ENCODE data around the gene RPL23.

The RPL23 gene

DNA sequence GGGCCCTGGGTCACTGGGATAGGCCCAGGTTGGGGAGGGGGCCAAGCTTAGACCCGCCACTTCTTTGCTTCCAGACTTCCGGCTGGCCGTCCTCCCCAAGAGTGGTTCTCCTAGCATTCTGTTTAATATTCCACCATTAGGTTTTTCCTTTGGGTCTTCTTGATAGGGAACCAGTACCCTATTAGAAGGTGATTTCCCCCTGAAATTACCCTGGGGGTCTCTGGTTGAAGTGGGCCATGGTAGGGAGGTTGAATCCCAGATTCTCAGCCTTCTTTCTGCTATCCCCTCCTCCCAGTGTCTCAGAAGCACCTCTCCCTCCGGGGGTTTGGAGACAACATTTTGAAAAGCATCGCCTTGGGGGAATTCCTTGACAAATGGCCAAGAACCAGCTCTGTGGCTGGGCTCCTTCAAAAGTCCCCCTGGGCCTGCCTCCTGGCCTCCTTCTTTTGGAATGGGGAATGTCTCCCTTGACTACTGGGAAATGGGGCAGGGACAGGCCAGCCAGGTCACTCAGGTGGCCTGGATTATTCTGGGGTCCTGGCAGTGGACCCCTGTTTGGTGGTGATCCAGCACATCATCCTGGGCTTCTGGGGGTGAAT, 22.1 kb upstream of the RPL23 start:
- peak overlapping the region in 1 of 2 experiments; percentile 12 for H3K18ac ChIP-seq (ENCODE audit: low read depth in 1 of 2, low read length in 2 of 2)
- no peak overlapping the region for H4K8ac ChIP-seq (ENCODE audit: low read length)
- peak overlapping the region in 1 of 2 experiments; percentile 2 for H3K23ac ChIP-seq (ENCODE audit: low read length in 2 of 2)
- H3K4me3 ChIP-seq (ENCODE audit: insufficient read depth in 1 of 2, low read depth in 1 of 2, low read length in 2 of 2), result peak overlapping the region in 1 of 2 experiments; percentile 96
- H3K14ac ChIP-seq (ENCODE audit: low read length in 2 of 2), result no peak overlapping the region
- no peaks in the 10 kb centered on the region for H3K27me3 ChIP-seq (ENCODE audit: control insufficient read depth in 1 of 2, insufficient read depth in 1 of 2, low read length in 2 of 2)
- H2BK12ac ChIP-seq (ENCODE audit: low read length in 2 of 2), result no peak overlapping the region
- peak overlapping the region; percentile 33 for H3K4me2 ChIP-seq (ENCODE audit: low read length, poor library complexity, severe bottlenecking)
- H2BK15ac ChIP-seq (ENCODE audit: low read depth, poor library complexity, severe bottlenecking), result no peak overlapping the region
- H3K79me1 ChIP-seq (replicated peaks; ENCODE audit: low read length, poor library complexity, severe bottlenecking), result no peaks in the 10 kb centered on the region
- 57% methylated on average over 2 of the region's 5 CpGs for WGBS
- H3K36me3 ChIP-seq (ENCODE audit: control insufficient read depth in 1 of 2, insufficient read depth in 2 of 2, low read depth in 1 of 2, low read length in 2 of 2), result peaks cover 42 to 53% of the 10 kb centered on the region in 2 experiments
- no peak overlapping the region for H2AFZ ChIP-seq (ENCODE audit: low read depth, low read length)
- peaks cover 74% of the 10 kb centered on the region for H3K4me1 ChIP-seq (ENCODE audit: control insufficient read depth, insufficient read depth, low read depth, low read length)
- peak overlapping the region; percentile 53 for H2AK5ac ChIP-seq (ENCODE audit: low read length, severe bottlenecking)
- H2BK5ac ChIP-seq (ENCODE audit: low read depth, low read length, poor library complexity, severe bottlenecking), result peak overlapping the region; percentile 71
- H4K91ac ChIP-seq (ENCODE audit: low read length), result no peak overlapping the region
- H3K4ac ChIP-seq (ENCODE audit: low read depth in 1 of 2, low read length in 2 of 2), result no peak overlapping the region
- peak overlapping the region; percentile 90 for H3K9ac ChIP-seq (ENCODE audit: low read length)
- H3K9me3 ChIP-seq (ENCODE audit: control insufficient read depth, low read length), result no peaks in the 10 kb centered on the region
- H3K27ac ChIP-seq (ENCODE audit: low read length, poor library complexity, severe bottlenecking), result peak overlapping the region; percentile 79
- DNase-seq, result no peak
- no peak overlapping the region for H2BK120ac ChIP-seq (ENCODE audit: low read depth, low read length)

DNA sequence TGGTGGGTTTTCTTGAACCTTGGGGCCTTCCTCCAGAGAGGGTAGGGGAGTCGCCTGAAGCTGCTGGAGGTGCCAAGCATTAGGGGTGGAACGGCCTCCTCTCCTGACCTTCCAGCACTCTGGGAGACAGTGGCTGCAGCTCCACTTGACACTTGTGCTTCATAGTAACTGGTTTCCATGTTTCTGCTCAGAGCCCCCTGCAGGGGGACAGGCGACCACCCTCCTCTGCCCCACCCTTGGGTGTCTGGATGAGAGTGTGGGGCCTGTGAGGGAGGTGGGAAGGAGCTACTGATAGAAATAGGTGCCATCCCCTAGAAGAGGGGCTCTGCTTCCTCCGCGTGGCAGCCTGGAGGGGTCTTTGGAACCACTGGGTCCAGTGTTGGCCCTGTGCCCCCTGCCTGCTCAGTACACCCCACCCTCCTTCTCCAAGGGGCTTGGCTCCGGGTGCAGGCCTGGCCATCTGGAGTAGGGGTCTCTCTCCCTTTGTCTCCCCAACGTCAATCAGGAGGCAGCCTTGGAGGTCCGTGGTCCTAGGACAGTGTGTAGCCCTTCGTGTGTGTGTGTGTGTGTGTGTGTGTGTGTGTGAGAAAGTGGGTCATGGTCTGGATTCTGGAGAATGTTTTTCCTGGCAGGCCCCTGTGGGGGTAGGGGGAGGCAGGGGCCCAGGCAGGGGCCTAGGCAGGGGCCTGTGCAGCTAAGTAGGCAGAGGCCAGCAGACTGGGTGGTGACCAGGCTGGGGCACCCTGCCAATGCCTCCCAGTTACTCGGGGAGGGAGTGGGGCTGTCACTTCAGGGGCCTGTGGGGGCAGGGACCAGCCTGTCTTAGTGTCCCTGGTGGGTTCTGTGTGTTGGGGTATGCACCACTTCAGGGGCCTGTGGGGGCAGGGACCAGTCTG, 21.2 kb upstream of the RPL23 start:
- peak overlapping the region; percentile 53 for H2AK5ac ChIP-seq (ENCODE audit: low read length, severe bottlenecking)
- DNase-seq, result no peak
- H4K91ac ChIP-seq (ENCODE audit: low read length), result peak overlapping the region; percentile 63
- H2BK120ac ChIP-seq (ENCODE audit: low read depth, low read length), result no peak overlapping the region
- H3K4me3 ChIP-seq (ENCODE audit: insufficient read depth in 1 of 2, low read depth in 1 of 2, low read length in 2 of 2), result peak overlapping the region in 1 of 2 experiments; percentile 96
- H2BK12ac ChIP-seq (ENCODE audit: low read length in 2 of 2), result no peak overlapping the region
- H3K9me3 ChIP-seq (ENCODE audit: control insufficient read depth, low read length), result no peaks in the 10 kb centered on the region
- H4K8ac ChIP-seq (ENCODE audit: low read length), result no peak overlapping the region
- H3K4me1 ChIP-seq (ENCODE audit: control insufficient read depth, insufficient read depth, low read depth, low read length), result peaks cover 67% of the 10 kb centered on the region
- H3K36me3 ChIP-seq (ENCODE audit: control insufficient read depth in 1 of 2, insufficient read depth in 2 of 2, low read depth in 1 of 2, low read length in 2 of 2), result peaks cover 40 to 51% of the 10 kb centered on the region in 2 experiments
- peak overlapping the region; percentile 71 for H2BK5ac ChIP-seq (ENCODE audit: low read depth, low read length, poor library complexity, severe bottlenecking)
- peak overlapping the region in 1 of 2 experiments; percentile 2 for H3K23ac ChIP-seq (ENCODE audit: low read length in 2 of 2)
- no peaks in the 10 kb centered on the region for H3K79me1 ChIP-seq (replicated peaks; ENCODE audit: low read length, poor library complexity, severe bottlenecking)
- no peak overlapping the region for H2BK15ac ChIP-seq (ENCODE audit: low read depth, poor library complexity, severe bottlenecking)
- no peaks in the 10 kb centered on the region for H3K27me3 ChIP-seq (ENCODE audit: control insufficient read depth in 1 of 2, insufficient read depth in 1 of 2, low read length in 2 of 2)
- no peak overlapping the region for H2AFZ ChIP-seq (ENCODE audit: low read depth, low read length)
- peak overlapping the region; percentile 90 for H3K9ac ChIP-seq (ENCODE audit: low read length)
- 78% methylated on average over 9 of the region's 10 CpGs for WGBS
- no peak overlapping the region for H3K14ac ChIP-seq (ENCODE audit: low read length in 2 of 2)
- H3K18ac ChIP-seq (ENCODE audit: low read depth in 1 of 2, low read length in 2 of 2), result peak overlapping the region in 1 of 2 experiments; percentile 5
- no peak overlapping the region for H3K4ac ChIP-seq (ENCODE audit: low read depth in 1 of 2, low read length in 2 of 2)
- peak overlapping the region; percentile 69 for H3K4me2 ChIP-seq (ENCODE audit: low read length, poor library complexity, severe bottlenecking)
- peak overlapping the region; percentile 79 for H3K27ac ChIP-seq (ENCODE audit: low read length, poor library complexity, severe bottlenecking)

DNA sequence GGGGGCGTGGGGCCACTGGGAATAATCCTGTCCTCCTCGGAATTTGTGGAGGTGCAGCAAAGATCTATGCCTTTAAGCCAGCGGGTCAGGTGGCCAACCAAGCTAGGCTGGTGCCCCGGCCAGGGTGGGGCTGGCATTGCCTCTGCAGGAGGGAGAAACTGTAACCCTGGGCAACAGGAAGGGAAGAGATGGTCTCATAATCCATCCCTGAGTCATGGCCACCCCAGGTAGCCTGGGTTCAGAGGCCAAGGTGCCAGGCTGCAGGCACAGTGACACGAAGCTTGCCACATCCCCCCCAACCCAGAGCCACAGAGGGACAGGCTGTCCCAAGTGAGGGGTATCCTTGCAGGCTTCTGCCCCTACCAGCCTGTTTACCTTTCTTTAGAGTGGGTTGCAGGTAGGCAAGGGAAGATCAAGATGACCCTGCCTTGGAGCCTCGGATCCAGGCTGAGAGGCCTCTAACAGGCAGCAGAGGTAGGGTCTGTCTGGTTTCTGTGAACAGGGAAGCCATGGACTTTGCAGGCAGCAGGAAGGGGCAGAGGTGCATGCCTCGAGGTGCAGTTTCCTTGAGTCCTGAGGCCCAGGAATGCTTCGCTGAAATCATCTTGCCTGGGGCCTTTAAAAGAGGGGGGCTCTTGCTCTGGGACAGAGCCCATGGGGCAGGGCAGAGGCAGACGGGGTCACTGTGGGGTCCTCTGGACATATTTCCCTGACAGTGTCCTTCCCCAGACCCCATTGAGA, 20.3 kb upstream of the RPL23 start:
- Histone ChIP-seq H3K79me1 (replicated peaks; ENCODE audit: low read length, poor library complexity, severe bottlenecking) (no peaks in the 10 kb centered on the region), H4K91ac (ENCODE audit: low read length) (no peak overlapping the region), H3K27ac (ENCODE audit: low read length, poor library complexity, severe bottlenecking) (peak overlapping the region; percentile 79), H2BK12ac (ENCODE audit: low read length in 2 of 2) (peak overlapping the region in 1 of 2 experiments; percentile 15), H4K8ac (ENCODE audit: low read length) (no peak overlapping the region), H2BK5ac (ENCODE audit: low read depth, low read length, poor library complexity, severe bottlenecking) (no peak overlapping the region), H3K23ac (ENCODE audit: low read length in 2 of 2) (peak overlapping the region in 1 of 2 experiments; percentile 34), H2AK5ac (ENCODE audit: low read length, severe bottlenecking) (peak overlapping the region; percentile 23), H2BK120ac (ENCODE audit: low read depth, low read length) (no peak overlapping the region), H3K4me1 (ENCODE audit: control insufficient read depth, insufficient read depth, low read depth, low read length) (peaks cover 63% of the 10 kb centered on the region), H3K14ac (ENCODE audit: low read length in 2 of 2) (peak overlapping the region in 1 of 2 experiments; percentile 59), H3K4me3 (ENCODE audit: insufficient read depth in 1 of 2, low read depth in 1 of 2, low read length in 2 of 2) (peak overlapping the region in 1 of 2 experiments; percentile 96), H3K4me2 (ENCODE audit: low read length, poor library complexity, severe bottlenecking) (peak overlapping the region; percentile 69), H3K4ac (ENCODE audit: low read depth in 1 of 2, low read length in 2 of 2) (no peak overlapping the region), H3K9me3 (ENCODE audit: control insufficient read depth, low read length) (no peaks in the 10 kb centered on the region), H2BK15ac (ENCODE audit: low read depth, poor library complexity, severe bottlenecking) (no peak overlapping the region), H3K36me3 (ENCODE audit: control insufficient read depth in 1 of 2, insufficient read depth in 2 of 2, low read depth in 1 of 2, low read length in 2 of 2) (peaks cover 31 to 46% of the 10 kb centered on the region in 2 experiments), H3K27me3 (ENCODE audit: control insufficient read depth in 1 of 2, insufficient read depth in 1 of 2, low read length in 2 of 2) (no peaks in the 10 kb centered on the region), H3K9ac (ENCODE audit: low read length) (peak overlapping the region; percentile 90), H2AFZ (ENCODE audit: low read depth, low read length) (no peak overlapping the region), H3K18ac (ENCODE audit: low read depth in 1 of 2, low read length in 2 of 2) (peak overlapping the region in 1 of 2 experiments; percentile 26)
- 80% methylated on average over 9 of the region's 9 CpGs for WGBS
- no peak for DNase-seq
